Activated CD4-positive, alpha-beta T cell treated with anti-CD3 and anti-CD28 coated beads, Interleukin-2, amount 50 U/mL, for 48 hours (primary cell): Measurements from ENCODE around the gene UBA1.

Experiments
- DNase-seq, 2 experiments: peaks; one replicate each; pipeline ENCODE4 v3.0.0-alpha.2; 2020

The UBA1 gene

GRCh38 chrX:47170861-47171692 lies 22.6 kb upstream of the UBA1 start:
- DNase-seq: no peak

GRCh38 chrX:47171996-47172395 lies 21.6 kb upstream of the UBA1 start:
- DNase-seq: no peak

- no peak for DNase-seq
Observed at GRCh38 chrX:47172549-47172948, 21.1 kb upstream of the UBA1 start.

GRCh38 chrX:47172971-47173792 lies 20.4 kb upstream of the UBA1 start:
- DNase-seq: no peak

GRCh38 chrX:47174376-47174775 lies 19.3 kb upstream of the UBA1 start:
- DNase-seq: no peak

- DNase-seq: no peak
Observed at GRCh38 chrX:47174846-47175587, 18.6 kb upstream of the UBA1 start.

- no peak for DNase-seq
Observed at GRCh38 chrX:47175588-47175980, 18.0 kb upstream of the UBA1 start.

GRCh38 chrX:47176101-47176740 lies 17.4 kb upstream of the UBA1 start:
- no peak for DNase-seq

- DNase-seq: no peak
Observed at GRCh38 chrX:47177079-47177478, 16.6 kb upstream of the UBA1 start.

- no peak for DNase-seq
Observed at GRCh38 chrX:47178337-47178736, 15.3 kb upstream of the UBA1 start.

GRCh38 chrX:47179221-47179927 lies 14.3 kb upstream of the UBA1 start:
- no peak for DNase-seq

- DNase-seq: no peak
Observed at GRCh38 chrX:47179928-47180255, 13.7 kb upstream of the UBA1 start.

- no peak for DNase-seq
Observed at GRCh38 chrX:47180346-47180745, 13.3 kb upstream of the UBA1 start.

GRCh38 chrX:47181301-47181700 lies 12.3 kb upstream of the UBA1 start:
- DNase-seq: no peak

- no peak for DNase-seq
Observed at GRCh38 chrX:47182106-47182700, 11.4 kb upstream of the UBA1 start.

GRCh38 chrX:47184486-47184885 lies 9.1 kb upstream of the UBA1 start:
- no peak for DNase-seq

- no peak for DNase-seq
Observed at GRCh38 chrX:47185241-47185640, 8.4 kb upstream of the UBA1 start.

- no peak for DNase-seq
Observed at GRCh38 chrX:47186096-47186740, 7.4 kb upstream of the UBA1 start.

GRCh38 chrX:47187106-47187677 lies 6.4 kb upstream of the UBA1 start:
- DNase-seq: no peak

GRCh38 chrX:47189906-47190305 lies 3.7 kb upstream of the UBA1 start:
- no peak for DNase-seq
